HG03175 (cell line): ENCODE measurements around the gene ZNF184.

ENCODE experiments used
- ATAC-seq: cut with Tn5 transposase; IDR thresholded peaks from one replicate; pipeline ENCODE4 v1.9.1; 2021; ENCODE audit warnings: mild to moderate bottlenecking, moderate library complexity; ENCODE audit not compliant: unreplicated experiment

Gene ZNF184

DNA sequence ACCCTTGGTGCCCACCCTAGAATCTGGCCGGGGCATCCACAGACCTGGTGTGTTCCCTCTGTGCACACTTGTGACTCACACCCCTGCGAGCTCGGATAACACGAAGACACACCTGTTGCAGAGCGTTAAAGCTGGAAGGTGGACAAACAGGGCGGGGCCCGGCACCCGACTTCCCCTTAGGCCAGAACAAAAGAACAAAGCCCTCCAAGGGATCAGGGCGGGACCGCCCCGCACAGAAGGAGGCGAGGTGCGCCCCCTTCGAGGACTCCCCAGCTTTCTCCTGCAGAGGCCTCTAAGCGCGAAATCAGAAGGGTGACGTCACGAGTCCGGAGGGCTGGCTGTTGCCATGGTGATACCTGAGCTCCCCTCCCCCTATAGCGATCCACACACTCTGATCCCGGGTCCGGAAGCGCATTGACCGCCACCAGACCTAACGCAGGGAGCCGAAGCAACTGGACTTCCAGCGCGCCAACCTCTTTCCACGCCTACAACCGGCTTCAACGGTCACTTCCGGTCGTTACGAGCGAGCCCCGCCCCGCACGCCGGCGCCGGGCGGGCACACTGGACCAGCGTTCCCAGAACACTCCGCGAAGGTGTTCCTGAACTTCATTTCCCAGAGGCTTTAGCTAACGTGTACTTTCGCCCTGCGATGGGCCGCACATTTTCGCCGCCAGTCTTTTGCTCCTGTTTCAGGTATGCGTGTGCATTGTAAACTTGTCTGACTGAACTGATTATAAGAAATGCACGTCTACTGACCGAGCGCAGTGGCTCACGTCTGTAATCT is at the start of gene ZNF184:
Gene ZNF184 (minus strand): TSS at position 489 of the 784 bp plus-strand sequence. CDS start 811 bp downstream, outside the sequence.
- peak; percentile 83 for ATAC-seq

DNA sequence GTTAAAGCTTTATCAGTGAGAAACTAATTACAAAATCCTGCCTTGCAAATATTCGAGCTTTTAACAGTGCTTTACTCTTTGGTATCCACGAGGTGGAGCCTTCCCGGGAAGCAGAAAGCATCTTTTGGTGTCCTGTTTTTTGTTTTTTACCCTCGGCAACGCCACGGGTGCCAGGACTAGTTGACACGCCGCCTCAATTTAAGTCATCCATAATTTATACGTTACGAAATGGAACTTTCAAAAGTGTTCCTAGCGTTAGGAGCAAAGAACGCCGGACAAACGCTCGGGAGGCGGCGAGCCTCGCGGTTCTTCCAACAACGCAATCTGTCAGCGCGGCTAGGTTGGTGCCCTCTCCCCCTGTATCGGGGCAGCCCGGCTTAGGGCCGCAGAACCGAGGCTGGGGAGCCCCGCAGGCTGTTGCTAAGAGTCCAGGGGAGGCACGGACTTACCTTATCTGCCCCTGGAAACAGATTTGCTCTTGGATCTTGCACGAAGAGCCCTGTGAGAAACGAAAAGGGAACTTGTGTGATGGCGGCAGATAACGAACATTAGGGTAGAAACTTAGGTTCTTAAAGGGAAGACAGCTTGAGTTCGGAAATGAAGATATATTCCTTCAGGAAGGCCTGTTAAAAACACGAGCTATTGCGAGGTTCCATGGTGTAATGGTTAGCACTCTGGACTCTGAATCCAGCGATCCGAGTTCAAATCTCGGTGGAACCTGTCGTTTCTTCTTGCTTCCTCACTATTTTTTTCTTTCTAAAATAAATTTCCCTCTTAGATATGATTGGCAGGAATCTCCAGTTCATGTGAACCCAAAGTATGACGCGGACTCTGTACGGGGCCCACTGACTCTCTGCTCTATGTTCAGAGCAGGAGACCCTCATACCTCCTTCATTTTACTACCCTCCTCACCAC is 46.2 kb upstream of the ZNF184 start:
- peak; percentile 68 for ATAC-seq

DNA sequence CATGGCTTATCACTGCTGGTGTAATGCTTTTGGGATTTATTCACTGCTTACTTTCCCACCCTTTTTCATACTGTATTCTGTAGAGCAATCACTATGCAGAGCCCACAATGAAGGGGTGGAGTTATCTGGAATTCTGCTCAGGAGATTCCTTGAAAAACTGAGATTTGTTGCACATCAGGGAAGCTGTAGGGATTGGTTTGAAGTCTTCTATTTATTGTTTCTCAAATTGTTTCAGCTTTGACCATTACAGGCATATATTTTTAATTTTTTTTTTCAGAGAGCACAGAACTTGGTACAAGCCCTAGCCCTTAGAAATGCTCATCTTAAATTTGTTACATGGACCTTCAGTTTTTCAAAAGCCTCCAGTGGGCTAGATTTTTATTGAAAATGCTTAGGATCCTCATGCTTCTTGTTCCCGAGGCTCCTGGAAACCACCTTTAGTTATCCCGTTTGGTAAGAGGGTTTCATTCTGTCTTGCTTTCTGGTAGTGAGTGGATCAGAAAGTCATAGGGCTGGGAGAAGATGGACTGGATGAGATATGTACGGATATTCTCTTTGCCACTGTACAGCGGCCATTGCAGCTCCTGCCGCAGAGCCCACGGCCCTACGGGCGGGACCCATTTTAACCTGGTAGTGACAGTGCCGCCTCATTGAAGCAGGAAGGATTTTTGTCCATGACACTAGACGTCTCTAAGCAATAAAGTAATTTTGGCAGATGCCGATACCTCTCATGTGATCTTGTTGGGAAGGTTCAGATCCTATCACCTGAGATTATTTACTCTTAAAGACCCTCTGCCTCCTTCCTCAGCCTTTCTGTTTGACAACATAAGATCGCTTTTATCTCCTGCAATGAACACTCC is 45.3 kb upstream of the ZNF184 start:
- no peak for ATAC-seq

DNA sequence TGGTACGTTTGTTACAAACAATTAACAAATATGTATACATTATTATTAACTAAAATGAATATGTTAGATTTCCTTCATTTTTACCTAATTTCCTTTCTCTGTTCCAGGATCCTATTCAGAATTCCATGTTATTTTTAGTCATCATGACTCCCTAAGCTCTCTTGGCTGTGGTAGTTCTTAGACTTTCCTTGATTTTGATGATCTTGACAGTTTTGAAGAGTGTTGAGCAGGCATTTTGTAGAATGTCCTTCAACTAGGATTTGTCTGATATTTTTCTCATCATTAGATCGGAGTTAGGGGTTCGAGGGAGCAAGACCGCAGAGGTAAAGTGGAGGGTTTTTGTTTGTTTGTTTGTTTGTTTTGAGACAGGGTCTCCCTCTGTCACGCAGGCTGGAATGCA is 44.3 kb upstream of the ZNF184 start:
- no peak for ATAC-seq

DNA sequence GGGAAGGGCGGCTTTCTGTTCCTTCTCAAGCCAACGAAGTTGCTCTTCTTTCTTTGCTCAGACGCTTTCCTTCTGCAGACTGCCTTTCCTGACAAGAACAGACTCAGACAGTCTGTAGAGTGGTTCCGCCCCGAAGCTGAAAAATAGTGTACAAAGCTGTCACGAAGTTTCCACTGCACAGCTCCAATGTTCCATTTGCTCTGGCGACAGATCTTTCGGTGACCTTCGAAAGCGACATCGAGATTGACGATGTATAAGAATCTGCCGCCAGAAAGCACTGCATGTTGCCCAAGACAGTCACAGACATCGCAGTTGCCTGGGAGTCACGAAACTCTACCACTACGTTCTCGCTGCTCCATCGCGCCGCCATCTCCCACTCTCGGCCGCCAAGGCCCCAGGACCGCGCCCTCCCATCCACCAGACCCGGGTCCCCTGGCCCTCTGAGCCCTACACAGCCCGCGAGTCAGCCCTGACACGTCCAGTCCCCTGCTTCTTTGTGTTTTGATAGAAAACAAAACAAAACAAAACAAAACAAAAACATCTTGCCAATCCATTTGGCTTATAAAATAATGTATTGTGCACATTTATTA is 42.1 kb upstream of the ZNF184 start:
- ATAC-seq: no peak

DNA sequence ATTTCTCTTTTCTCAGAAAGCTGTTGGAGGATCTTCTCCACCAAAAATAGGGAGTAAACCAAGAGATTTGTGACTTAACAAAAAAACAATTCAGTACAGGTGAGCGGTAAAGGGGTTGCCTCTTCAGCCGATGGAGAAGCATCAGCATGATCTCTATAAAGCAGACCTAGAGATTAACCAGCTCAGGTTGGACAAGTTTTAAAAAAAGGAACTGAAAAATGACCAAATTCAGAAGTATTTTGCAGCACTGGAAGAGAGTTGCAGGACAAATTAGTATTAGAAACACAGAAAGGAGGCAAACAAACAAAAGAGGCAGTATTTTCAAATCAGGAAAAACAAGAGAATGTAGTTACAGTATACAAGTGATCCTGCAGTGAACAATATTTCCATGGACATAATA is 39.6 kb upstream of the ZNF184 start:
- no peak for ATAC-seq

DNA sequence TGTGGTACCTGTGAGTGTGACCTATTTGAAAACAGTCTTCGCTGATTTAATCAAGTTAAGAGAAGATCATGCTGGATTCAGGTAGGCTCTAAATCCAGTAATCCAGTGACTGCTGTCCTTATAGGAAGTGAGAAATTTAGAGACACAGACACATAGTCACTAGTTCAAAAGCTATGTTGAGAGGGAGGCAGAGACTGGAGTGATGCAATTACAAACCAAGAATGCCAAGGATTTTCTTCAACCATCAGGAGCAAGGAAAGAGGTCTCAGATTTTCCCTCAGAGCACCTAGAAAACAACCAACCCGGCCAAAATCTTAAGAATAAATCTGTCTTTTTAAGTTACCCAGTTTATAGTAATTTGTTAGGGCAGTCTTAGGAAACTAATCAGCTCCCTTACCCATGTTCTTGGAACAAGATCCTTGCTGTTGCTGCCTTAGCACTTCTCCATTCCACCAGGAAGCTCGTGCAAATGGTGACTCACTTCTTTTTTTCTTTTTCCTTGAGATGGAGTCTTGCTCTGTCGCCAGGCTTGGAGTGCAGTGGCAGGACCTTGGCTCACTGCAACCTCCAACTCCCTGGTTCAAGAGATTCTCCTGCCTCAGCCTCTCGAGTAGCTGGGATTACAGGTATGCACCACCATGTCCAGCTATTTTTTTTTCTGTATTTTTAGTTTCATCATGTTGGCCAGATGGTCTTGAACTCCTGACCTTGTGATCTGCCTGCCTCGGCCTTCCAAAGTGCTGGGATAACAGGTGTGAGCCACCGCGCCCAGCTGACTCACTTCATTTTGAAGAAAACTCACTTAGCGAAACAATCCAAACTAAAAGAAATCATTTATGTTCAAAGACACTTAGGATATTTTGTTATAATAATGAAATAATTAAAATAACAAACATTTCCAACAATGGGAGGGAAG is 34.4 kb upstream of the ZNF184 start:
- no peak for ATAC-seq

DNA sequence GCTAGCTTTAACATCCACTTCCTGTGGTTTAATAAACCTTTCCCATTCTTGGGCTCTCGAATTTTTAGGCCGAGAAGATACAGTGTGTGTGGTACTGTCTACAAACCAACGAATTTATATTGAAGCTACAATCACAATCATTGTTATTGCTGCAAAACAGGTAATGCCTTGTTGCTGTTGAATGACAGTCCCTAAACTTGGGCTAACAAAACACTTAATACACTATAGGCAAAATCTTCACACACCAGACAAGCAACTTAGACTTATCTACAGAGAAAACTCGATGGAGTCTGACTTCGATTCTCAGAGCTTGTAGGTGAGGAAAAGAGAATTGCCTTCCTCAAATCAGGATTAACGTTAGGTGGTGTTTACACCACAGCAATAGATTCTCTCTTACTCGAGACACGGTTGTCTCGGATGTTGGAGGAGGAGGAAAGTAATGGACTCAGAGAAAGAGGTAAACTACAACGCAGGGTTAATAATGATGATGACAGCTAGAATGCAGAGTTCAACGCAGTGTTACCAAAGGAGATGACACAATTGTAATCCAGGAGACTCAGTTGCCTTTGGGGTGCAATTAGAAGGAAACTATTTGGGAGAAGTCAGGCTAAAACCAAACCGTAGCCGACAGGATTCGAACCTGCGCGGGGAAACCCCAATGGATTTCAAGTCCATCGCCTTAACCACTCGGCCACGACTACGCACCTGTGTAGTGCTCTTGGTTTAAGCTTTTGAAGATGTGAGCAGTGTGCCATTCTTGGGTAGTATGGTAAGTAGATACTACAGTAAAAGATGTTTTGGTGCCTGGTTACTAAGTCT is 32.5 kb upstream of the ZNF184 start:
- ATAC-seq: no peak

DNA sequence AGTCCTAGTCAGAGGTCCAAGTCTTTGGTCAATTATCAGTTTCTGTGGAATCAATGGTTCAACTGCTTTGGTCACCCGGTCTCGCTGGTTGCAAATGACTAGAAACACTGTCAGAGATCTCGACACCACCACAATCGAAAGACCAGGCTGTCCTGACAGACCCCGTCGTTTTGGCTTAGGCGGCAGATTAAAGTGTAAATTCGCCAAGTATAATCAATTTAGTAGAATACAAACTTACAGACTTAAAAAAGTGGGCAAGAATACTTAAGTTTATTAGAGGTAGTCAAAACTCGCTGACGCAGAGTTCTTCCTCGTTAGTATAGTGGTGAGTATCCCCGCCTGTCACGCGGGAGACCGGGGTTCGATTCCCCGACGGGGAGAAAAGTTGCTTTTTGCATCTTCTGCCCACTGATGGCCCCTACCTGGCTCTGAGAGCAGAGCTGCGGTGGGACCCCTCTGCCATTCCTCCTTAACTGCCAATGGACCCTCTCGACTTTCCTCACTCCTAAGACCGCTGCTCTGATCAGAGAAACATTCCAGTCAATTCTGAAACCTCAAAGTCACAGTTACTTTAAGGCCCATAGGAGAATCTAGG is 30.6 kb upstream of the ZNF184 start:
- ATAC-seq: peak; percentile 45

DNA sequence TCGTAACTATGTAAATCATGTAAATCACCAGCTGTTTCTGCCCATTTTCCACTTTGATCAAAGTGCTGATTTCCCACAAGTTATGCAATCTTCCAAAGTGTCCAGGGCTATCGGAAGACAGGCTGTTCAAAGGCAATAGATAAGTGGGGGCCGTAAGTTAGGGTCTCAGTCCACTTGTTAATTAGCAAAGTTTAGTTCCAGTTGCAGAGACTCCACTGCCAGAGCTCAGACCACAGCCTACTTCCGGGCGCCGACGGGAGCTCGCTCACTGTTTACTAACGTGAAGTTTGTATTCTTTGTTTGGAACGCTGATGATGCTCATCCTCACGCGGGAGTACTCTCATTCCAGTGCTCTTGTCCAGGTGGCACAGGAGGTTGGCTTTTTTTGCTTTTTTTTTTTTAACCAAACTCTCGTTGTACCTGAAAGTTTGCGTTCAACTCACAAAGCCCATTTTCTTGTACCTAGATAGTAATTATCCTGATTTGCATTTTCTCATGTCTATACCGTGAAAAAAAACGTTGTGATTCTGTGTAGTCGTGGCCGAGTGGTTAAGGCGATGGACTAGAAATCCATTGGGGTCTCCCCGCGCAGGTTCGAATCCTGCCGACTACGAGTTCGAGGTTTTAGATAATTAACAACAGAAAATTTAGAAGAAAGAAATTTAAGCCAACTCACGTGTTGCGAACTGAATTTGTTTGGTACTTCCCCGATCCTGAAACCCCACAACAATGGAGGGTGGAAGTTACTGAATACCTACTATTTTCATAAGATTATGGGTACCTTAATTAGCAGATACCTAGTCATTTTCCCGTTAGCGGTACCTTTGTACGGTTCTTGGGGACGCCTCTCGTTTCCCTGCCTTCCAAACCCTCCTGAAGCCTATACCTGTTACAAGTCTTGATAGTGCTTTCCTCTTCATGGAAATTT is 29.9 kb upstream of the ZNF184 start:
- peak; percentile 47 for ATAC-seq

DNA sequence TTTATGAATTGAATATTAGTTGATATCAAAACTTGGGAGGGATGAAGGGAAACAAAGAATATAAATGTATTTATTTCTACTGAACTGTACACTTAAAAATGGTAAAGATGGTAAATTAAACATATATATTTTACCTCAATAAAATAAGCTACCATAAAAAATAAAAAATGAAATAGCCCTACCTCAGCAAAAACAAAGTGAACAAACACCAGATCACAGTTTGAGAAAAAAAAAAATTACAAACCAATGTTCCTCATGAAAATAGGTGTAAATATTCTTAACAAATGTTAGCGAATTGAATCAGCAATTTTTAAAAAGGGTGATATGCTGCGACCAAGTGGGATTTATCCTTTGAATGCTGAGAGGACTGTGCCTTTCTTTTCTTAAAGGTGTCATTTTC is 28.3 kb upstream of the ZNF184 start:
- ATAC-seq: no peak

DNA sequence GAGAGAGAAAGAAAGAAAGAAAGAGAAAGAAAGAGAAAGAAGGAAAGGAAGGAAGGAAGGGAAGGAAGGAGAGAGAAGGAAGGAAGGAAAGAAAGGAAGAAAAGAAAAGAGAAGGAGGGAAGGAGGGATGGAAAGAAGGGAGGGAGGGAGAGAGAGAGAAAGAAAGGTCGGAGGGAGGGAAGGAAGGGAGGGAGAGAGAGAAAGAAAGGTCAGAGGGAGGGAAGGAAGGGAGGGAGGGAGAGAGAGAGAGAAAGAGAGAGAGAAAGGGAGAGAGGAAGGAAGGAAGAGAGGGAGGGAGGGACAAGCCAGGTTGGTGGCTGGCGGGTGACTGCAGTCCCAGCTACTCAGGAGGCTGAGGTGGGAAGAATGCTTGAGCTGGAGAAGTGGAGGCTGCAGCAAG is 27.3 kb upstream of the ZNF184 start:
- ATAC-seq: no peak

DNA sequence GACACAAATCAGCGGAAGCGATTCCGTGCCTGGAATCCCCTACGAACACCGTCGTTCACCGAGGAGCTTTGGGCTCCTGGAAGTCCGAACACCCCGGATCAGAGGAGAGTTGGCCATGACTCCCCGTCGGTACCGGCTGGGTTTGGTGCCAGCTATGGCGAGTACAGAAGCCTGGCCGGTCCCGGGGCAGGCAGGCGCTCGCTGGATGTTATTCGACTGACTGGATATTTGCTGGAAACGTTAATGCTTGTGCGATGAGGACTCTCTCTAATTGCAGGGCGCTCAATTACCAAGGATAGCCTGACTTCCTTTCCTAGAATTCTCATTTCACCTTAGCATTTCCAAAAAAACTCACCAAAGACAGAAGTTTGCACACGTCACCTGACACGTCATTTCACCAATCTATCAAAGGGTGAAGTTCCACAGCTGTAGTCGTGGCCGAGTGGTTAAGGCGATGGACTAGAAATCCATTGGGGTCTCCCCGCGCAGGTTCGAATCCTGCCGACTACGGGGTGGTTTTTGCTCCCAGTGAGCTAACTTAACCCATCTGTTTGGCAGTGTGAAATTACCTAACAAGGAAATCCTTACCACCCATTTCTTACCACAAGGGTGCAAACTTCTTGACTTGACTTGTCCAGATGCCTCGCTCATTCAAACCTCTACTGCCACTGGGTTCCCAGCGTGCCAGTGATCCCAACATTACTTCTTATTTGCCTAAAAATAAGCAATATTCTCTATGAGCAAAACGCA is 22.7 kb upstream of the ZNF184 start:
- ATAC-seq: no peak

DNA sequence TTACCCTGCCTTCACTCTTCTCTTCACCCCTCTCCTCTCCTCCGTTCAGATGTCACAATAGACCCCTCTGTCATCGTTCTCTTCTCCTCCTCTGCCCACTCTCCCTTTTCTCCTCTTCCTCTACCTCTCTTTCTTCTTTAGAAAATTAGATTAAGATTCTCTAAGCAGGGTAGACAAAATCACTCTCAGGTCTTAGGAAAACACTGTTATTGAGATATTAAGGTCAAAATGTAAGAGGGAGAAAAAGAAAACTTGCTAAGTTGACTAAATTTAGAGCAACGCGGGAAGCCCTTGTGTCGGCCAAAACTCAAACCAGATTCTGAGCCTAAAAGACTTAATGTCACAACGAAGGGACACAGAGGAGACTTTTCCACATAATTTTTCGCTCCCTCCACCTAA is 22.1 kb upstream of the ZNF184 start:
- ATAC-seq: no peak

DNA sequence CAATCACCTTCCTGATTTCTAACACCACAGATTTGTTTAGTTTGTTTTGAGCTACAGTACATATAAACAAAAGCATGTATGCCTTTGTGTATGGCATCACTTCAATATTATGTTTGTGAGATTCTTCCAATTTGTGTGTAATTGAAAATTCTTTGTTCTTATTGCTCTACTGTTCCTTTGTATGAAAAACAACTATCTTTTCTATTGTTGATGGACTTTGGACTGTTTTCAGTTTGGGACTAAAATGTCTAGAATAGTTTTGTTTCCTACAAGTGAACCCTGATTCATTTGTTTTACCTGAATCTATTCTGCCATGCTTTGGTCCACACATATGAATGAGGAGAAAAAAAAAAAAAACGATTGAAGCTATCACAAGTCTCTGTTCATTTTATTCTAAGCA is 21.2 kb upstream of the ZNF184 start:
- no peak for ATAC-seq

DNA sequence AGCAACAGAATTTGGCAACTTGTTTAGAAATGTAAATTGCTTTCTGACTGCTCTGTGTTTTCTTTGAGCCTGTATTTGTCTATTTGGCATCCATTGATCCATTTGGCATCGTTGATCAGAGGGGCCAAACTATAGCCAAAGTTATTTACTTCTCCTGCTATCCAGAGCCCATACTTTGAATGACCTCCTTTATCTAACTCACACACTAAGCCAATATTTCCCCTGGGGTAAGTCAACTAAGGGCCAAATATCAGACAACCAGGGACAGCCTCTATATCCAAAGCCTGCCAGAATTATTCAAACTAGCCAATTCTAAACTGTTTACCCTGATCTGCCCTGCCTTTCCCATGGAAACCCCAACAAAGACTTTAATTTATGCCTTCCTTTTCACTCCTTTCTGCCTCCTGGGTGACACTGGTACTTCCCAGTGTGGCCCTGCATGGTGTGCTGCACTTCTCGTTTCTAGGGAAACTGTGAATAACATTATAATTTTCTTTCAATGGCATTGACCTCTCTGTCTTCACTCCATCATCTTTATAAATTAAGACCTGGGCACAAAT is 19.8 kb upstream of the ZNF184 start:
- no peak for ATAC-seq
